Endodermal cell (in vitro differentiated cells): Measurements from ENCODE around the gene IPCEF1. TPM values are rescaled to one million over a fixed set of nuclear protein-coding genes. Genes with fewer than 3 reads are reported as not detected.

Source experiments
- DNase-seq: peaks from one replicate; pipeline ENCODE4 v3.0.0-alpha.2; 2017
- H3K27ac ChIP-seq: 2 replicates; pipeline ENCODE4 v1.5.1; 2013; ENCODE audit warnings: mild to moderate bottlenecking, low read depth, low read length, moderate library complexity
- H3K27me3 ChIP-seq: 2 replicates; pipeline ENCODE4 v1.6.1; 2013; ENCODE audit warnings: mild to moderate bottlenecking, low read length, moderate library complexity; ENCODE audit not compliant: insufficient read depth, control insufficient read depth, poor library complexity, severe bottlenecking
- H3K36me3 ChIP-seq: 2 replicates; pipeline ENCODE4 v1.7.0; 2013; ENCODE audit warnings: mild to moderate bottlenecking, low read length, moderate library complexity; ENCODE audit not compliant: control insufficient read depth, insufficient read depth
- H3K4me1 ChIP-seq: one replicate; pipeline ENCODE4 v1.7.0; 2013; ENCODE audit warnings: low read length; ENCODE audit not compliant: control insufficient read depth, insufficient read depth
- H3K4me3 ChIP-seq: 2 replicates; pipeline ENCODE4 v1.5.1; 2013; ENCODE audit warnings: mild to moderate bottlenecking, low read length, moderate library complexity
- H3K9ac ChIP-seq: 2 replicates; pipeline ENCODE4 v1.6.1; 2013; ENCODE audit warnings: mild to moderate bottlenecking, low read length, moderate library complexity; ENCODE audit not compliant: poor library complexity, severe bottlenecking; ENCODE audit errors: extremely low read depth
- H3K9me3 ChIP-seq: 2 replicates; pipeline ENCODE4 v1.6.1; 2013; ENCODE audit warnings: mild to moderate bottlenecking, low read length, moderate library complexity; ENCODE audit not compliant: control insufficient read depth
- H3K27ac Mint-ChIP-seq: 2 replicates; pipeline ENCODE4 v1.8.0; 2020; ENCODE audit warnings: mixed read lengths
- H3K27me3 Mint-ChIP-seq: 2 replicates; pipeline ENCODE4 v1.8.0; 2021; ENCODE audit warnings: mild to moderate bottlenecking, mixed read lengths; ENCODE audit not compliant: insufficient read depth
- H3K36me3 Mint-ChIP-seq: 2 replicates; pipeline ENCODE4 v1.8.0; 2020; ENCODE audit warnings: low read depth, mixed read lengths
- H3K4me1 Mint-ChIP-seq: 2 replicates; pipeline ENCODE4 v1.8.0; 2020; ENCODE audit warnings: mixed read lengths
- H3K4me3 Mint-ChIP-seq: 2 replicates; pipeline ENCODE4 v1.8.0; 2020; ENCODE audit warnings: mild to moderate bottlenecking, moderate library complexity, mixed read lengths
- H3K9me3 Mint-ChIP-seq: 2 replicates; pipeline ENCODE4 v1.8.0; 2020; ENCODE audit warnings: mild to moderate bottlenecking, mixed read lengths
- WGBS, 2 experiments: methylation state at CpG; one replicate each; pipeline versions ENCODE4 v1.1.5 to v1.1.7; 2013; ENCODE audit warnings: missing lambda C conversion rate in 2 of 2, mixed read lengths in 1 of 2; ENCODE audit not compliant: insufficient coverage in 1 of 2, insufficient read length in 1 of 2; 5-methylcytosine and 5-hydroxymethylcytosine counted together
- total RNA-seq, 2 donors: library from RNA; stranded (reverse); fragmentation: NEBNext Ultra II Directional in 1 of 2; extraction: Animal tissue kit (Norgen Biotek cat#: 25700) in 1 of 2; gene quantifications; 2 replicates in 1 of 2; 3 replicates in 1 of 2; pipeline ENCODE4 v1.2.1, GENCODE V29; 2021
- TF ChIP-seq, protein P1 (sequence below): fragments of 200-600 bp; sonication (generic); conservative IDR thresholded peaks from 2 replicates; pipeline ENCODE4 v1.5.0; 2021; ENCODE audit warnings: antibody characterized with exemption, mild to moderate bottlenecking

IPCEF1 gene
- total RNA-seq, 2 donors from 2014 or later, result 2.2 to 2.8 TPM

DNA sequence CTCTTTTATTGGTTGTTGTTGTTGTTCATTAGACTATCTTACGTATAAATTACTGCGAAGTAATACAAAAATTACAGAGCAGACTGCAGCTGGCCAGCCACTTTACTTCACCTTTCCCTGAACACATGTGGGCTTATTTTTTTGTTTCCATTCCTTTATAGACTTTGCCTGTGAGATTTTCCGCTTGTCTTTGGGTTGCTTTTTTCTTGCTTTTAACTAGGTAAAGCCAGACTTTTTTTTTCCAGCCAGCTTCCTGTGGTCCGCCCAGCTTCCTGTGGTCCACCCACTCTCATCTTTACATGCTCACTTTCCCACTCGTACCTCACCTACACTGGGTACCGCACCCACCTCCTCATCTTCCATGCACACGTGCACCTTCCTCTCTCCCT is 79.0 kb downstream of the IPCEF1 start:
- TF ChIP-seq, protein P1, sequence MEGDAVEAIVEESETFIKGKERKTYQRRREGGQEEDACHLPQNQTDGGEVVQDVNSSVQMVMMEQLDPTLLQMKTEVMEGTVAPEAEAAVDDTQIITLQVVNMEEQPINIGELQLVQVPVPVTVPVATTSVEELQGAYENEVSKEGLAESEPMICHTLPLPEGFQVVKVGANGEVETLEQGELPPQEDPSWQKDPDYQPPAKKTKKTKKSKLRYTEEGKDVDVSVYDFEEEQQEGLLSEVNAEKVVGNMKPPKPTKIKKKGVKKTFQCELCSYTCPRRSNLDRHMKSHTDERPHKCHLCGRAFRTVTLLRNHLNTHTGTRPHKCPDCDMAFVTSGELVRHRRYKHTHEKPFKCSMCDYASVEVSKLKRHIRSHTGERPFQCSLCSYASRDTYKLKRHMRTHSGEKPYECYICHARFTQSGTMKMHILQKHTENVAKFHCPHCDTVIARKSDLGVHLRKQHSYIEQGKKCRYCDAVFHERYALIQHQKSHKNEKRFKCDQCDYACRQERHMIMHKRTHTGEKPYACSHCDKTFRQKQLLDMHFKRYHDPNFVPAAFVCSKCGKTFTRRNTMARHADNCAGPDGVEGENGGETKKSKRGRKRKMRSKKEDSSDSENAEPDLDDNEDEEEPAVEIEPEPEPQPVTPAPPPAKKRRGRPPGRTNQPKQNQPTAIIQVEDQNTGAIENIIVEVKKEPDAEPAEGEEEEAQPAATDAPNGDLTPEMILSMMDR, result peak; percentile 4
- 71 to 93% methylated on average over 1 to 7 of the region's 7 CpGs for WGBS, 2 experiments
- Histone ChIP-seq H3K27me3 (no peaks in the 10 kb centered on the region), H3K9me3 (no peaks in the 10 kb centered on the region), H3K4me3 (no peak overlapping the region), H3K36me3 (no peaks in the 10 kb centered on the region), H3K9ac (no peak overlapping the region), H3K27ac (no peak overlapping the region), H3K4me1 (no peaks in the 10 kb centered on the region)
- DNase-seq, result no peak
- no peaks in the 10 kb centered on the region for H3K4me1 Mint-ChIP-seq
- peaks cover 1% of the 10 kb centered on the region for H3K9me3 Mint-ChIP-seq
- no peaks in the 10 kb centered on the region for H3K27me3 Mint-ChIP-seq
- H3K4me3 Mint-ChIP-seq, result no peak overlapping the region
- no peak overlapping the region for H3K27ac Mint-ChIP-seq
- peaks cover 1% of the 10 kb centered on the region for H3K36me3 Mint-ChIP-seq

DNA sequence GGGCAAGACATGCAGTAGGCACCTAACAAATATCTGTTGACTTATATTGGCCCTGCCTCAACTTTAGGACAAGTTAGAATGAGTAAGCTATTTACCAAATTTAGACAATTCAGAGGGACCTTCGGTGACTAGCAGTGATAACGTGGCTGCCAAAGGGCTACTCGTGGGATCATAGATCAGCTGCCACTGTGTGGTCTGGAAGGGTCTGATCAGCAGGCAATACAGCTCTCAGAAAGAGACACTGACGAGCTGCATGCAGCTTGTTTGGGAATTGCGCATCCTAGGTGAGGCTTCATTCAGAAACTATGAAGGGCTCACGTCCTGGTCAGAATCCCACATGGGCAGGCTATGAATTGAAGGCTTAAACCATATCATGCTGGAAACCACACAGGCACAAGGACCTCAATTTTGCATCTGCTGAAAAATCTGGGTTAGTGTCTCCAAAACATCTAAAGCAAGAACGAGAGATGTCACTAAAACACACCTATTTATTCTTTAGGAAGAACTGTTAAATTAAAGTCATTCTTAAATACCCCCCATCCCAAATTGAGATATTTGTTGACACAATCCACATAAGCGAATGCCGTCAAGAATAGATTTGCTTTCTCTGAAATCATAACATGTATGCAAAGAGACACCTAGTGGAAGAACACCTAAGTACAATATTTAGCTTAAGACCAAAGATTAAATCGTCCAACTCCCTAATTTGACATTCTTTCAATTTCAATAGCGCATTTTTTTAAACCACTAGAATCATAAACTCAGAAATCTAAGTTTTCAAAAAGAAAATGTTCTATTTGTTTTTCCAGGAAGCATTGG is 79.6 kb downstream of the IPCEF1 start:
- TF ChIP-seq, protein P1, result peak; percentile 68
- H3K27ac Mint-ChIP-seq, result no peak overlapping the region
- DNase-seq, result no peak

DNA sequence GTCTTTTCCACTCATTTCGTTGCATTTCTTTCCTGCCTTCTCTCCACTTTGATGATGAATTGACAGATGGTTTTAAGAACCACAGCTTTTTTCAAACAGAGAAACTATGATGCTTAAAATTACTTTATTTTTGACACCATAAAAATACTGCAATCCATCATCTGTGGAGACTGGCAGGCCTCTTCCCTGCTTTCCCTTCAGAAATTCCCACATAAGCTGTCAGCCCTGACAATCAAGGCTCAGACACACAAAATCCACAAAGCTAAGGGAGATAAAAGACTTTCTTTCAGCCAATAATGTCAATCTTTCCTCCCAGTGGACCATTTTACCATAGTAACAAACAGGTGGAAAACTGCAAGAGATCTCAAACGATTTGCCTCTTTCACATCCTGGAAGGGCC is 82.4 kb downstream of the IPCEF1 start:
- H3K4me1 ChIP-seq, result no peaks in the 10 kb centered on the region
- Mint-ChIP-seq H3K4me1 (no peaks in the 10 kb centered on the region), H3K27me3 (no peaks in the 10 kb centered on the region), H3K9me3 (no peaks in the 10 kb centered on the region), H3K36me3 (no peaks in the 10 kb centered on the region), H3K4me3 (no peak overlapping the region), H3K27ac (no peak overlapping the region)
- no peak overlapping the region for H3K9ac ChIP-seq
- TF ChIP-seq, protein P1, result no peak
- H3K4me3 ChIP-seq, result no peak overlapping the region
- no peaks in the 10 kb centered on the region for H3K9me3 ChIP-seq
- H3K36me3 ChIP-seq, result no peaks in the 10 kb centered on the region
- no peak for DNase-seq
- no peaks in the 10 kb centered on the region for H3K27me3 ChIP-seq
- H3K27ac ChIP-seq, result no peak overlapping the region
- 82 to 93% methylated on average over 1 to 2 of the region's 2 CpGs for WGBS, 2 experiments

More for the DNA sequence above, 79.6 kb downstream of the IPCEF1 start:
- Histone ChIP-seq H3K9me3 (no peaks in the 10 kb centered on the region), H3K27me3 (no peaks in the 10 kb centered on the region), H3K4me3 (no peak overlapping the region), H3K27ac (no peak overlapping the region), H3K36me3 (no peaks in the 10 kb centered on the region), H3K9ac (no peak overlapping the region), H3K4me1 (no peaks in the 10 kb centered on the region)
- WGBS, 2 experiments, result 78 to 83% methylated on average over 9 to 11 of the region's 11 CpGs
- Mint-ChIP-seq H3K4me1 (no peaks in the 10 kb centered on the region), H3K4me3 (no peak overlapping the region), H3K36me3 (no peaks in the 10 kb centered on the region), H3K9me3 (no peaks in the 10 kb centered on the region), H3K27me3 (no peaks in the 10 kb centered on the region)
